HCT116 (cell line): ENCODE data around the gene JDP2. TPM values are rescaled to one million over a fixed set of nuclear protein-coding genes. Genes with fewer than 3 reads are reported as not detected.

ENCODE experiments used
- ATAC-seq: fragments of 200-7000 bp; cut with Tn5 transposase; 2 replicates; pipeline ENCODE4 v1.9.1; 2020; ENCODE audit warnings: mild to moderate bottlenecking, moderate library complexity
- BruUV-seq: library from RNA; stranded (reverse); fragments of 400-500 nt; replicated peaks from 2 replicates; lab custom pipeline; 2021; lab: Mats Ljungman, UMichigan
- CTCF ChIA-PET: fragments of 300-600 bp; sonication (Branson Sonifier 250); formaldehyde crosslinking; loops from one replicate; lab custom pipeline; 2021; ENCODE audit warnings: antibody characterized with exemption; lab: Charles Lee
- POLR2A ChIA-PET: fragments of 300-600, 350-600 bp; sonication (Branson Sonifier 250); formaldehyde crosslinking; loops from one replicate; lab custom pipeline; 2021; ENCODE audit warnings: antibody characterized with exemption; lab: Charles Lee
- RAD21 ChIA-PET, 2 experiments: fragments of 300-600 bp; sonication (Branson Sonifier 250); formaldehyde crosslinking; loops; one replicate each; lab custom pipeline; 2023; ENCODE audit warnings: low total read pairs in 2 of 2; ENCODE audit not compliant: uncharacterized antibody in 2 of 2, unreplicated experiment in 2 of 2, low non-redundant PET in 1 of 2; lab: Charles Lee
- DNase-seq: peaks from one replicate; pipeline ENCODE4 v3.0.0-alpha.2; 2010; ENCODE audit warnings: low read depth, low spot score
- H2AFZ ChIP-seq: fragments of 200-600 bp; shearing (Covaris generic), sonication (generic); 2 replicates; pipeline ENCODE4 v1.6.1; 2017; ENCODE audit warnings: low read depth, mixed run types, mixed read lengths, antibody characterized with exemption, low read length; ENCODE audit not compliant: poor library complexity, severe bottlenecking
- H3K27ac ChIP-seq: 2 replicates; pipeline ENCODE4 v1.5.1; 2012; ENCODE audit warnings: low read depth, low read length
- H3K27me3 ChIP-seq: fragments of 200-600 bp; sonication (generic); 2 replicates; pipeline ENCODE4 v1.6.1; 2016; ENCODE audit warnings: mixed run types, low read length, mixed read lengths; ENCODE audit not compliant: insufficient read depth
- H3K36me3 ChIP-seq, 2 experiments: fragments of 200-500 bp in 1 of 2; fragments of 200-600 bp in 1 of 2; sonication (Bioruptor generic) in 1 of 2; sonication (generic) in 1 of 2; 2 replicates each; pipeline versions ENCODE4 v1.5.1 to v1.6.1; 2014 to 2016; ENCODE audit warnings: low read length in 2 of 2, inconsistent platforms in 1 of 2, mixed read lengths in 1 of 2, mixed run types in 1 of 2; ENCODE audit not compliant: insufficient read depth in 2 of 2, control insufficient read depth in 1 of 2
- H3K4me1 ChIP-seq, 2 experiments: fragments of 200-600 bp in 1 of 2; sonication (generic) in 1 of 2; 2 replicates each; pipeline versions ENCODE4 v1.5.1 to v1.6.1; 2012 to 2017; ENCODE audit warnings: low read length in 2 of 2, inconsistent platforms in 1 of 2, mild to moderate bottlenecking in 1 of 2, mixed read lengths in 1 of 2, mixed run types in 1 of 2, moderate library complexity in 1 of 2; ENCODE audit not compliant: insufficient read depth in 2 of 2, control insufficient read depth in 1 of 2
- H3K4me2 ChIP-seq: fragments of 200-600 bp; sonication (generic); 2 replicates; pipeline ENCODE4 v1.6.1; 2017; ENCODE audit warnings: mixed run types, low read length, mixed read lengths
- H3K4me3 ChIP-seq, 2 experiments: fragments of 200-600 bp in 1 of 2; sonication (generic) in 1 of 2; replicated peaks in 1 of 2; 2 replicates each; pipeline ENCODE4 v1.5.1; 2011 to 2016; ENCODE audit warnings: low read length in 2 of 2, control low read depth in 1 of 2, low read depth in 1 of 2, mild to moderate bottlenecking in 1 of 2, mixed read lengths in 1 of 2, mixed run types in 1 of 2
- H3K79me2 ChIP-seq: fragments of 200-600 bp; sonication (generic); 2 replicates; pipeline ENCODE4 v1.6.1; 2017; ENCODE audit warnings: mild to moderate bottlenecking, mixed run types, low read length, moderate library complexity, mixed read lengths; ENCODE audit not compliant: insufficient read depth
- H3K9ac ChIP-seq: fragments of 200-600 bp; sonication (generic); 2 replicates; pipeline ENCODE4 v1.6.1; 2016; ENCODE audit warnings: low read length, mixed read lengths
- H3K9me2 ChIP-seq: fragments of 200-600 bp; sonication (generic), shearing (Covaris generic); 2 replicates; pipeline ENCODE4 v1.6.1; 2017; ENCODE audit warnings: mixed run types, mild to moderate bottlenecking, moderate library complexity; ENCODE audit not compliant: insufficient read depth
- H3K9me3 ChIP-seq, 2 experiments: fragments of 200-500 bp in 1 of 2; fragments of 200-600 bp in 1 of 2; sonication (Bioruptor generic) in 1 of 2; sonication (generic) in 1 of 2; 2 replicates each; pipeline ENCODE4 v1.6.1; 2014 to 2017; ENCODE audit warnings: low read length in 2 of 2, mixed read lengths in 2 of 2, inconsistent platforms in 1 of 2, low read depth in 1 of 2, mild to moderate bottlenecking in 1 of 2, mixed run types in 1 of 2, moderate library complexity in 1 of 2; ENCODE audit not compliant: control insufficient read depth in 1 of 2, insufficient read depth in 1 of 2
- H4K20me1 ChIP-seq: fragments of 200-600 bp; sonication (generic), shearing (Covaris generic); 2 replicates; pipeline ENCODE4 v1.6.1; 2017; ENCODE audit warnings: mixed run types, mild to moderate bottlenecking, moderate library complexity; ENCODE audit not compliant: insufficient read depth
- CBX3 ChIP-seq: IDR thresholded peaks from 2 replicates; pipeline ENCODE4 v1.6.1; 2012; ENCODE audit warnings: low read depth
- CEBPB ChIP-seq: IDR thresholded peaks from 2 replicates; pipeline ENCODE4 v1.6.1; 2012; ENCODE audit warnings: low read depth
- ELF1 ChIP-seq: IDR thresholded peaks from 2 replicates; pipeline ENCODE4 v1.6.1; 2012; ENCODE audit warnings: low read depth, borderline replicate concordance
- JUND ChIP-seq: IDR thresholded peaks from 2 replicates; pipeline ENCODE4 v1.6.1; 2012
- POLR2AphosphoS5 ChIP-seq: IDR thresholded peaks from 2 replicates; pipeline ENCODE4 v1.6.1; 2011; ENCODE audit warnings: mild to moderate bottlenecking, low read depth, low read length, moderate library complexity
- SIN3A ChIP-seq: IDR thresholded peaks from 2 replicates; pipeline ENCODE4 v1.6.1; 2012; ENCODE audit warnings: low read depth
- YY1 ChIP-seq: IDR thresholded peaks from 2 replicates; pipeline ENCODE4 v1.6.1; 2011; ENCODE audit warnings: low read length, low read depth, moderate library complexity, mild to moderate bottlenecking; ENCODE audit not compliant: insufficient replicate concordance; ENCODE audit errors: extremely low read depth
- ZNF274 ChIP-seq: fragments of 200-500 bp; sonication (Bioruptor generic); IDR thresholded peaks from 2 replicates; pipeline ENCODE4 v1.6.1; 2014; ENCODE audit warnings: mild to moderate bottlenecking, low read depth, low read length, inconsistent platforms
- intact Hi-C: fragments of 100-400 bp; cut with micrococcal nuclease; formaldehyde crosslinking; loops from 2 replicates; pipeline ENCODE4 v1.10.0; 2022
- total RNA-seq: library from RNA; stranded (reverse); gene quantifications from one replicate; pipeline ENCODE4 v1.2.1, GENCODE V29; 2021; ENCODE audit not compliant: unreplicated experiment
- TF ChIP-seq, protein P1 (sequence below): IDR thresholded peaks from 2 replicates; pipeline ENCODE4 v1.6.1; 2012; ENCODE audit warnings: low read depth
- TF ChIP-seq, protein P2 (sequence below): IDR thresholded peaks from 2 replicates; pipeline ENCODE4 v1.6.1; 2012

Gene JDP2
- total RNA-seq, 1 experiment from 2014 or later, result 25.4 TPM

DNA sequence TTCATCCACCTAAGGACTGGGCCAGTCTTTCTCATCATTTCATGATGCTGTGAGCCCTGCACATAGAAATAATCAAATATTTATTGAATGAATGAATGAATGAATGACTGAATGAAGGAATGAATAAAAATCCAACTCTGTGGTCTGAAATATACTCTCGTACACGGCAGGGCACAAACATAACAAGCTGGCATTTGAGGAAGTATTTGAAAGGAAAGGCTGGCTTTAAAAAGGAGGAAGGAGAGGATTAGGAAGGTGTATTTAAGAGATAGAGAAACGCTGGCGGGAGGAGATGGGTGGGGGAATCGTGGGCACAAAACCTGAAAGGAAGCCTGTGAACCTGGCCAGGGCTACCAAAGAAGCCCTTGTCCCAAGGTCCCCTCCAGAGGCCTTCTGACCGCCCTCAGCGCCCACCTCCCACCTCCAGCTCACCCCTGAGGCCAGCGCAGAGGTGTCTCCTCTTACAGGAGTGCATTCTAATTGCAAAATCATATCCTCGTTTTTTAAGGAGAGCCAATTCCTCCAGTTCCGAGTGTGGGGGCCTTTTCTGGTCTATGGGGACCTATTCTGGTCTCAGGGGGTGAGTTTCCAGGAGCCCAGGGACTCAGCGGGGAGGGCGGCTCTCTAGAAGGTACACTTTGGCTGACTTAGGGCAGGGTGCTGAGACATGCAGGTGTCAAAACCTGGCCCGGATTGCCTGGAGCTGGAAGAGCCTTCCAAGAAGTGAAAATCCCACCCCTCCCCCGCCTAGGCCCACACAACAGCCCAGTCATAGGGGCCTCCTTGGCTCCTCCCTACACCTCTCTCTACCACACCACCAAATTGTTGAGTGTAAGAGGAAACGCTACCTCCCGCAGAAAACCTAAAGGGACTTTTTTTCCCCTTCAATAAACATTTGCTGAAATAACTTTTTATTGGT, 8.7 kb upstream of the JDP2 start (continued):
- TF ChIP-seq POLR2AphosphoS5, result no peak
- TF ChIP-seq ZNF274, result no peak
- no peak for TF ChIP-seq CEBPB
- TF ChIP-seq YY1, result peak; percentile 52
- TF ChIP-seq SIN3A, result no peak
- TF ChIP-seq, protein P1, sequence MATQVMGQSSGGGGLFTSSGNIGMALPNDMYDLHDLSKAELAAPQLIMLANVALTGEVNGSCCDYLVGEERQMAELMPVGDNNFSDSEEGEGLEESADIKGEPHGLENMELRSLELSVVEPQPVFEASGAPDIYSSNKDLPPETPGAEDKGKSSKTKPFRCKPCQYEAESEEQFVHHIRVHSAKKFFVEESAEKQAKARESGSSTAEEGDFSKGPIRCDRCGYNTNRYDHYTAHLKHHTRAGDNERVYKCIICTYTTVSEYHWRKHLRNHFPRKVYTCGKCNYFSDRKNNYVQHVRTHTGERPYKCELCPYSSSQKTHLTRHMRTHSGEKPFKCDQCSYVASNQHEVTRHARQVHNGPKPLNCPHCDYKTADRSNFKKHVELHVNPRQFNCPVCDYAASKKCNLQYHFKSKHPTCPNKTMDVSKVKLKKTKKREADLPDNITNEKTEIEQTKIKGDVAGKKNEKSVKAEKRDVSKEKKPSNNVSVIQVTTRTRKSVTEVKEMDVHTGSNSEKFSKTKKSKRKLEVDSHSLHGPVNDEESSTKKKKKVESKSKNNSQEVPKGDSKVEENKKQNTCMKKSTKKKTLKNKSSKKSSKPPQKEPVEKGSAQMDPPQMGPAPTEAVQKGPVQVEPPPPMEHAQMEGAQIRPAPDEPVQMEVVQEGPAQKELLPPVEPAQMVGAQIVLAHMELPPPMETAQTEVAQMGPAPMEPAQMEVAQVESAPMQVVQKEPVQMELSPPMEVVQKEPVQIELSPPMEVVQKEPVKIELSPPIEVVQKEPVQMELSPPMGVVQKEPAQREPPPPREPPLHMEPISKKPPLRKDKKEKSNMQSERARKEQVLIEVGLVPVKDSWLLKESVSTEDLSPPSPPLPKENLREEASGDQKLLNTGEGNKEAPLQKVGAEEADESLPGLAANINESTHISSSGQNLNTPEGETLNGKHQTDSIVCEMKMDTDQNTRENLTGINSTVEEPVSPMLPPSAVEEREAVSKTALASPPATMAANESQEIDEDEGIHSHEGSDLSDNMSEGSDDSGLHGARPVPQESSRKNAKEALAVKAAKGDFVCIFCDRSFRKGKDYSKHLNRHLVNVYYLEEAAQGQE, result no peak

- CTCF ChIA-PET, result no interaction called here
- H3K79me2 ChIP-seq, result no peaks in the 10 kb centered on the region
- TF ChIP-seq, protein P1, result no peak
- TF ChIP-seq JUND, result no peak
- no peak for TF ChIP-seq ZNF274
- TF ChIP-seq ELF1, result no peak
- TF ChIP-seq CBX3, result no peak
- TF ChIP-seq, protein P2, sequence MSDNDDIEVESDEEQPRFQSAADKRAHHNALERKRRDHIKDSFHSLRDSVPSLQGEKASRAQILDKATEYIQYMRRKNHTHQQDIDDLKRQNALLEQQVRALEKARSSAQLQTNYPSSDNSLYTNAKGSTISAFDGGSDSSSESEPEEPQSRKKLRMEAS, result peak; percentile 55
- TF ChIP-seq, all 23 proteins: peak for 1
- Histone ChIP-seq H3K4me2 (no peak overlapping the region), H2AFZ (no peak overlapping the region), H3K9me3 (peaks cover 0 to 8% of the 10 kb centered on the region in 2 experiments; a peak in 1 of 4 replicates), H4K20me1 (no peaks in the 10 kb centered on the region), H3K27ac (no peak overlapping the region), H3K36me3 (no peaks in the 10 kb centered on the region), H3K9ac (no peak overlapping the region), H3K4me1 (peaks cover 22 to 28% of the 10 kb centered on the region in 2 experiments), H3K9me2 (no peaks in the 10 kb centered on the region), H3K27me3 (no peaks in the 10 kb centered on the region), H3K4me3 (no peak overlapping the region)
- DNase-seq, result no peak
- intact Hi-C loops, result no loop called here
- RAD21 ChIA-PET, result no interaction called here
- no TSS peak for BruUV-seq
- POLR2A ChIA-PET, result no interaction called here
- no peak for ATAC-seq
Measured at GRCh38 chr14:75422169-75422568, 5.7 kb upstream of the JDP2 start.
